Suprapubic skin (tissue), 4 donors: ENCODE measurements around the gene CIB4.

Source experiments
- CTCF ChIP-seq, 2 donors: fragments of 200-600 bp in 1 of 2; fragments of 450-650 bp in 1 of 2; sonication (generic) in 1 of 2; IDR thresholded peaks; one replicate each; pipeline ENCODE4 v1.5.1; 2016 to 2019; ENCODE audit warnings: antibody characterized with exemption in 2 of 2, mild to moderate bottlenecking in 1 of 2, moderate library complexity in 1 of 2
- EP300 ChIP-seq: sonication (generic); formaldehyde crosslinking; IDR thresholded peaks from one replicate; pipeline ENCODE4 v1.6.1; 2017; ENCODE audit warnings: antibody characterized with exemption
- POLR2A ChIP-seq, 2 donors: fragments of 450-650 bp; IDR thresholded peaks; one replicate each; pipeline ENCODE4 v1.6.1; 2017; ENCODE audit warnings: antibody characterized with exemption in 2 of 2, mild to moderate bottlenecking in 2 of 2, moderate library complexity in 2 of 2
- POLR2AphosphoS5 ChIP-seq, 3 donors: sonication (generic); formaldehyde crosslinking; IDR thresholded peaks; one replicate each; pipeline ENCODE4 v1.6.1; 2017; ENCODE audit warnings: antibody characterized with exemption in 3 of 3

- TF ChIP-seq CTCF (IDR thresholded peaks at IDR 0.05) (no peak), POLR2AphosphoS5 (IDR thresholded peaks at IDR 0.05) (no peak), POLR2A (IDR thresholded peaks at IDR 0.05) (no peak), EP300 (no peak)
Observed at GRCh38 chr2:26534098-26534864, 106.9 kb downstream of the CIB4 start.
